OCI-M2 (cell line): ENCODE results near the gene GRB10.

Experiments
- DNase-seq: peaks from one replicate; lab custom pipeline; 2025; ENCODE audit not compliant: unreplicated experiment; lab: John Stamatoyannopoulos, UW

The GRB10 gene

DNA sequence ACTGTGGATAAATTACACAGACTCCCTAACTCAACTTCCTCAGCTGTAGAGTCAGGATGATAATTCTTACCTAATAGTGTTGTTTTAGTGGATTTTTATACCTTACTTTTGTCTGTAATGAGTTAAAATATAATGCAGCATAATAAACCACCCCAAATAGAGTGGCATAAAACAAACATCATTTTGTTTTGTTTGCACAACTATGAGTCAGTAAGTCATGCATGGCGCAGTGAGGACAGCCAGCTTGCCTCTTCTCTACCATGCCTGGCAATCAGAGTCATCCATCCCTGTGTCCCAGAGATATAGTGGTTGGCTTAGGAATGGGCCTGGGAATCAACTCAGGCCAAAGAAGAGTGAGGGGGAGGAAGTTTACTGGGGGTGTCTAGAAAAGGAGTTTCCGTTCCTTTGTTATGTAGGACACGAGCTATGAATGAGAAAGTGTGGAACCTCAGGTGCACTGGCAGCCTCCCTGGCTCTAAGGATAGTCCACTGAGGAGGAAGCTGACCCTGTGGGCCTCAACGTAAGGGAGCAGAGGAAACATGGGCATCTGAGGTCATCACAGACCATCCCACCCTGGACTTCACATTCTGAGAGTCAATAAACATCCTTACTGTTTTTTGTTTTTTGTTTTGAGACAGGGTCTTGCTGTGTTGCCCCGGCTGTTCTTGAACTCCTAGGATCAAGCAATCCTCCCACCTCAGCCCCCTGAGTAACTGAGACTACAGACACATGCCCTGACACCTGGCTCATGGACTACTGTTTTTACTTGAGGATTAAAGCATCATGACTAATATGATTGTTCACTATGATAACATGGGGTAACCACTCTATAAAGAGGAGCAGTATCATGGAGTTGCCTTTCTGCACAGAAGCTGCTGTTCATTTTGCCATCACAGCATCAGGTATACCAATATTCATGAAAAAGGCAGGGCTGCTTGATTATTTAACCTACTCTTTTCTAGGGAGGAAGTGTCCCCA lies 21.0 kb upstream of the GRB10 start:
- DNase-seq, result no peak

DNA sequence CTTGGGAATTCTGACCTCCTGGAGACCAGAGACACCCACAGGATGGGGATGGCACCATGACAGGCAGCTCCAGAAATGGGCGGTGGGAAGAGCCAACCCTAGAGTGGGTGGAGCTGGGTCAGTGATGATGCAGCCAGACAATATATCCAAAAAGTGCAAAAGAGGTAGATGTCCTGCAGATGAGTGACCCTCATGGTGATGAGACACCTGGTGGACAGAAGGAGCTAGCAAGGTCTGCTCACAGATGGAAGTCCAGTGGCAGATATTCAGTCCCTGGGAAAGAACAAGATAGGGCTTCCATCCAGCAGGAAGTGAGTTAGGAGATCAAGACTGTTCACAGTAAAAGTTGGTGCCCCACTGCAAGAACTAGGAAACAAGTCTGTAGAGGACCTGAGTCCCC lies 19.2 kb upstream of the GRB10 start:
- DNase-seq, result no peak

DNA sequence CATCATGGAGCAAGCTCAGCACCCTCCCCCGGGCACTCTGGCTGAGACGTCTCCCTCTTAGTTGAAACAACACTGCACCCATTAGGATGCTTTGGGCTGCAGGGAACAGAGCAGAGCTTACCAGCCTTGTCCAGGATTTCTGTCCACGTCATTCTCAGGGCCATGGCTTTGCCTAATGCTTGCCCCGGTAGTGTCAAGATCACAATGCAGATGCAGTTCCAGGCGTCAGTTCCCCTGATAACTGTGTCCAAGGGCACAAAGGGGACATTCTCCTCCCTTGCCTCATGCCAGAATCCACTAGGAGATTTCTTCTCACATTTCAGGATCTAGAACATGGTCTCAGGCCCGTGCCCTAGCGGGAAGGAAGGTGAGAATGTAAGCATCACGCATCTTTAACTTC lies 17.2 kb upstream of the GRB10 start:
- DNase-seq, result no peak

DNA sequence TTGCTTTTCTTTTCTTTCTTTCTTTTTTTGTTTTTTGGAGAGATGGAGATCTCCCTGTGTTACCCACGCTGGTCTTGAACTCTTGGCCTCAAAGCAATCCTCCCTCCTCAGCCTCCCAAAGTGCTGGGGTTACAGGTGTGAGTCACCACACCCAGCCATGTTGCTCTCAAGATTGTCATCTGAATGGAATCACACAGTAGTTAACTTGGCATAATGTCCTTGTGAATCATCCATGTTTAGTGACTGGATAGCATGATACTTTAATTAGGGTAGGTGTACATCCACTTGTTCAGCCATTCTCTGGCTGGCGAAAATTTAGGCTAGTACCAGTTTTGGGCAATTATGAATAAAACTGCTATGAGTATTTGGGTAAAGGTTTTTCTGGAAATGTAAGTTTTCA lies 15.4 kb upstream of the GRB10 start:
- DNase-seq, result no peak

DNA sequence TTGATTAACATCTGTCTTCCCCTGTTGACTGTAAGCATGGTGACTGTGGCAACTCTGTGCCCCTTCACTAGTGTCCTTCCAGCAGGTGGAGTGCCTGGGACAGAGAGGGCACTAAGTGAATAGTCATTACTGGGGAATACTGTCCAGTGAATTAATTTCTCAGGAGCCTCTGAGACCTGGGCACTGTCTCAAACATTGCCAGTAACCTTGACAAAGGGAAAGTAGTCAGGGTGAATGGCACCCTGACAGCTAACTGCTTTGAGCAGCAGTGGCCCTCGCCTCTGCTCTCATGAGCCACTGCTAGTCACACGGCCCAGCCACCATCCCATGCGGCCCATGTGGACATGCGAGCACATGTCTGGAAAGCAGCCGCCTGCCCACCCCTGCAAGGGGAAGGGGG lies 13.1 kb upstream of the GRB10 start:
- DNase-seq, result no peak

DNA sequence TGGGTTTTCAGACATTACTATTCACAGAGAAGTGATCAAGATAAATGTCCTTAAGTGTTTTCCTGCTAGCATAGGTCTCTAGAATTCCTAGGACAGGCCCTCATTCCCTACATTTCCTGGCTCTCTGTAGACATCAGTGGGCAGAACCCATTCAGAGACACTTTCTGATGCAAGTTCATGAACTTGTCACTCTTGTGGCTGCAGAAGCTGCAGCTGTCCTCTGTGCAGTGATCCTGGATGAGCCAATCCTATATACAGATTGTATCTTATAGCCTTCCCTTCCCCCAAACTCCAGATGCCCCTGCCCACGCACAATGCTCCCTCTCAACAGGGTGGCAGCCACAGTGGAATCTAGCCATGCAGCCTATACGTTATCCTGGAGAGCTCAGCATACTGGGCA lies 12.6 kb upstream of the GRB10 start:
- no peak for DNase-seq

DNA sequence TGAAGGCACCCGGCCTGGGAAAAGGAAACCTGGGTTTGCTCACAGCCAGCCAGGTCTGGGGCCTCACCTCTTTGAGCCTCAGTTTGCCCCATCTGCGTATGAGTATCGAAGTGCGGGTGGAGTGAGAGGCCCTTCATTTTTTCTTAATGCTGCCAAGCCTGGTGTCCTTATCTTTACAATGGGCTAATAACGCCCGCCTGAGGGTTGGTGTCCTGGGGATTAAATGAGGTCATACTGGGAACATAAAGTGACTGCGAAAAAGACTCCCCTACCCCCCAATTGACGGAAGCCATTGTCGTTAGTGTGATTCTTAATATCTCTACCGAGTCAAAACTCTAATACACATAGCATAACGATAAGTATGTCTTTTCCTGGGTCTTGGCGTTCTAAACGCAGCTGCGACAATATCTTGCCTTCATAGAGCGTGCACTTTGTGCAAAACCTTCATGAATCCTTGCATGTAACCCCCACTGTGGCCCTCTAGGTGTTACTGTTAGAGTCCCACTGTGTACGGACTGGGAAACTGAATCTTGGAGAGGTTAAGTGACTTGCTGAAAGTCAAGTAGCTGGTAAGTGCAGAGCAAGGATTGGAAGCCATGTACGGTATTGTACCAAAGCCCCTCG lies 11.4 kb upstream of the GRB10 start:
- DNase-seq, result no peak

DNA sequence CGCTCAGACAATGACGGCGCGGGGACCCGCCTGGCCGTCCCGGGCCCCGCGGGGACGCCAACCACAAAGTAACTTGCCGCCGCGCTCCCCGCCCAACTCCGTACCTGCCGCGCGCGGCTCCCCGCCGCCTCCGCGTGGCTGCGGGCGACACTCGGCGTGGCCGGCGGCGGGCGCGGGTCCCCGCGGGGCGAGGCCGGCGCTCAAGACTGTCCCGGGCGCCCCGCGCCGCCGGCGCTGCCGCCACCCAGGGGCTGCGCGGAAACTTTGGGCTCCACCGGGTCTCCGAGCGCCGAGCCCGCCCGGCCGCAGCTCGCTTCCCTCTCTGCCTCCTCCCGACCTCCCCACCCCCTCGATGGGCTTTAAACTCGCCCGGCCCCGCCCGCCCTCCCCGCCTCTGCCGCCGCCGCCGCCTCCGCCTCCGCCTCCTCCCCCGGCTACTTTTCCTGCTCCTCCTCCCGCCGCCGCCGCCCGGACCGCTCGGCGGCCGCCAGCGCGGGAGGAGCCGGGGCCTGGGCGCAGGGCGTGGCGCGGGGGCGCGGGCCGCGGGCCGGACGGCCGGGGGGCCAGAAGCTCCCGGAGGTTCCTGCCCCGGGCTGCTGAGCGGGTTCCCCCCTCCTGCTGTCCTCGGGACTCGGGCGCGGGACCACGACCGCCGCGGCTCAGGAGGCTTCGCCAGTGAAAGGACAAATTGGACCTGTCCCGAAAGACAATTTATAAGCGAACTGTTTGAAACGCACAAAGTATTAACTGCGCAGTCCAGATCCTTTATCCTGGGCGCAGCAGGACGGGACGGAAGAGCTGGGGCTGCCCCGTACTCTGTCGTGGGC lies 10.6 kb upstream of the GRB10 start:
- DNase-seq, result no peak

DNA sequence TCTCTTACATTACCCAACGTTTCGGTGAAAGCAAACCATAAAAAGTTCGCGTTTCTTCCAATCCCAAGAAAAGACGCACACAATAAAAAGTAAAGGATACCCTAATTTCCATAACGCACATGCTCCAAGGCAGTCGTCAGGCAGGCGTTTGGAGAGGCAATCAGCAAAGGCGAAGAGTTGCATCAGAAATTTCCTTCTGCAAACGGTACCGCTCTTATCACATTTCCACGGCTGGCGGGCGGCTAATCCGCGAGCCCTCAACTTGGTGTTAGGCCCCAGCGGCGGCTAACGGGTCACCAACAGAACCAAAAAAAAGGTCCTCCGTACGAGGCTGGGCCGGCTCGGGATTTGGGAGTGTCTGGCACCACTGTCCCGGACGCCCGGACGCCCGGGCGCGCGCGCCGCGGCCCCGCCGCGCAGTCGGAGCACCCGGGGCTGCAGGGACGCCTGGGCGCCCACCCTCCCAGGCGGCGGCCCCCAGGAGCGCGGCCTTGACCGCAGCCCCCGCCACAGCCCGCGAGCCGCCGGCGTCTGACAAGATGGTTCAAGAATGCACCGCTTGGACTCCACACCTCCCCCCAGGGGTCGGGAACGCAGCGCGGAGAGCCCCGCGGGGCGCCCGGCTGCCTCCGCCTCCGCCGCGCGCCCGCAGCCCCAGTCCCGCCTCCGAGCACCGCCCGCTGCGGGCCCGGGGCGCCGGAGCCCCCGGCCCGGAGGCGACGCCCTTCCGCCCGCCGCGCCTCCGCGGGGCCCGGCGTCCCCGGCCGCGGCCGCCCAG lies 9.8 kb upstream of the GRB10 start:
- DNase-seq, result no peak

DNA sequence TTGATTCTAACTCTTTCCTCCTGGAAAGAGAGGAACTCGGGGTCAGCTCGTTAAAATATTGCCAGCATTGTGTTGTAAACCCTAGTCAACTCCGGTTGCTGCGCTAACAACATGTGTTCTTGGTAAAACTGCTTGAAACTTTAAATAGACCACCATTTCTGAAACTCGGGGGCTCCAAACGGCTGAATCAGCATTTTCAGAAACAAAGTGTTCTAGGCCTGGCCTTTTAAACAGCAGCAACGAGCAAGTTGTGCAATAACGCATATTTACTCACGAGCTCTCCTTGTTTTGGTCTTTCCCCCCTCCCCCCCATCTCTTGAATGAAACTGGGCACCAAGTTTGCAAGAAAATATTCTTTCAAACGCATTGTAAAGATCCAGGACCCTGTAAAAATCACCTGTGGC lies 9.2 kb upstream of the GRB10 start:
- no peak for DNase-seq

DNA sequence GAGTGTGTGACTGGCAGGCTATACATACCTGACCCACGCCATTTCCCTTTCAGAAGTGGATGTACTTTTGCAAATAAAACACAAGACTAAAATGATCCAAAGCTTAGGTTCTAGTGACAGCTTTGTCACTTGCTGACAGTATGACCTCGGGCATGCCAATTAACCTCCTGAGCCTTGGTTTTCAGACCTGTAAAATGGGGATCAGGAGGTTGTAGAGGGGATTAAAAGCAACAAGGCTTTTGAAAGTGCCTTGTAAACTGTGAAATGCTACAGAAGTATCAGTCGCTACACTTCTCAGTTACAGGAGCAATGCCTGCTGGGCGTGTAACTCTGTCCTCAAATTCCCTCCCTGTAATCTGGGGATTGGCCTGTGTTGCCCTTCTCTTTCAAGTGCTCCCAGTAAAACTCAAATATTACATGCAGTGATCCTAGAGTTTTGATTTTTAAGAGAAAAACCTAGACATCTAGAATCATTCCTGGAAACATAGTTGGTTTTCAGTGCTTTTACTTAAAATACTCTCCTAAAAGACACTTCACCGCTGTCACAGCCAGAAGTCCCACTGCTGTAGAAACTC lies 8.8 kb upstream of the GRB10 start:
- no peak for DNase-seq

DNA sequence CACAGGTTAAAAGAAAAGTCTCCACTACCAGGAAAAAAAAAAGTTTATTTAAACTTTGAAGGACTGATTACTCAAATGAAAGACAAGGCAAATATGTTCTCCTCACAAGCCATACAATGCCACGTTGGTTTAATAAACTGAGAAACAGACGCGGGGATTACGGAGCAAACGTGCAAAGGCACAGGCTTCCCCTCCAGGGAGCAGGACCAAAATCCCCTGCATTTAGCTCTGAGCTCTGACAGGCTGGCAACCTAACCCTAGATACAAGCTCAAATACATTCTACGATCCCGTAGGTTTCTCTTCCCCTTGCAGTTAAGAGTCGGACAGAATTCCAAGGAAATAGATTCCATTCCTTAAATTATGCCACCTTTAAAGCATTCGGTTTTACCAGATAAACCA lies 7.7 kb upstream of the GRB10 start:
- no peak for DNase-seq

DNA sequence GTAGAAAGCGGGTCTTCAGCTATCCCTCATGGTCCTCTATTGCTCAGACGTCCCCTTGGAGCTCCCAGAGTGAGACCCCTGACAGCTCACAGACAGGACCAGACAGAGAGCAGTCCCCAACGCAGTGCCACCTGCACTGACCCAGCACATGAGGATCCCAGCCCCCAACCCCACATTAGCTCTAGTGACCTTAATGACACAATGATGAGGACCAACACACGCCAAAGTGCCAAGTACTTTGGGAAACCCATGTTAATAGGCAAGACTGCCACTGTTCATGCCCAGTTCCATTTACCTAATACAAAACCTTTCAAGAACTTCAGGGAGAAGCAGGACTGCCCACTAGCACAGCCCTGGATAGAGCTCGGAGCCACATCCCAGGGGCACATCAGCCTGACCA lies 5.7 kb upstream of the GRB10 start:
- no peak for DNase-seq

DNA sequence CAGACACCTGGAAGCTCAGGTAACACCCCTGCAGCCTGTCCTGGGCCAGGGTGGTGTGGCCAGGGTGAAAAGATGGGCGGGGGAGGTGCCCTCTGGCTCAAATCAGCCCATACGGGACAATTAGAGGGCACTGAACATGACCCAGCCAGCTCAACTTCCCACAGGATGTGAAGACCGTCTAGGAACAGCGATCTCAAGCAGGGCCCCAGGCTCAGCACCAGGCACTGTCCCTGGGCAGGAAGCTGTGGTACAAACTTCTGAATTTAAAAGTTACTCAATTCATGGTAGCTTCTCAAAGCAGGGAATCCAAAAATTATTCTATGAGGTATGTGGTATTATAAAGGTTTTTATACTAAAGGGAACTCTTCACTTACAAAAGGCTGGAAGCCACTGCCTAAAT lies 5.1 kb upstream of the GRB10 start:
- DNase-seq, result no peak

DNA sequence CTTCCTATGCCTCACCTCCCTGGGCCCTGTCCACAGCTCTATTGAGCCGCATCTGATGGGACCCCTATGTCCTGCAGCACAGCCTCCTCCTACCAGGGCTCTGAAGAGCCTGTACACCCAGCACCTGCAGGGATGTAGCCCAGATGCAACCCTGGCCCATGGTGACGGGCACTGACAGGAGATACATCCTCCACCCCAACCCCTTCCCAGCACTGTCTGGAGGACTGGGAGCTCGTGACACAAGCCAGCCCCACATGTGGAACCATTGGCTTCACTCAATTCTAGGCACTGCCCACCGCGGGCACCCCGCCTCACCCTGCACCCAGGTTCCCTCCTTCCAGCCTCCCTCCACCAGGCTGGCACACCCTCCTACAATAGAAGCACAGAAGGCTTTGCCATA lies 2.6 kb upstream of the GRB10 start:
- no peak for DNase-seq

DNA sequence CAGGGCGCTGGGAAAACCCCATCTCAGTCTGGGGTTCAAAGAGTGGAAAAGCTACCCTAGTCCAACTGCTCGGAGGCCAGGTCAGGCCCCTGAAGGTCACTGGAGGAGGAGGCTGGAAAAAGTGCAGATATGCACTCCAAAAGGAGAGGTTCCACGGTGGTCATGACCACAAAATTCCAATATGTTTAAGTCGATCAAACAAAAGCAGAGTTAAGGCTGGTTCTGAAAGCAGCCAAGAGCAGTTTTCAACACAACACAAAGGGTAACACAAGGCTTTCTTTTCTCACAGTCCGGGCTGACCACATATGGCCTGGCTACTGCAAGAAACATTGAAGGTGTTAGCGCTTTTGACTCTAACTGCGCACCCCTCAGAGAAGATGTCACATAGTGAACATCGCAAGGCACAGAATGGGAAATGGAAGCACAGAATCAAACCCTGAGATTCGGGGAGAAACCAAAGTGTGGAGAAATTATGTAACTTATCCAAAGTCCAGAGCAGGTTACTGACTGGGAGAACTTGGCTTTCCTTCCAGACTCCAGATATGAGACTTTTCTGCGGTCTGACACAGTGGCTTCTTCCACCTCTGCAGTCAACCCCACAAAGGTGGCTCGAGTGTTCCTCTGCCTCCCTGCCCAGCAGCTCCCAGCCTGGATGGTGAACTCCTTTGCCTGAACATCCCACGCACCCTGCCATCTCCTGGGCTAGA lies 1.3 kb upstream of the GRB10 start:
- DNase-seq, result no peak

DNA sequence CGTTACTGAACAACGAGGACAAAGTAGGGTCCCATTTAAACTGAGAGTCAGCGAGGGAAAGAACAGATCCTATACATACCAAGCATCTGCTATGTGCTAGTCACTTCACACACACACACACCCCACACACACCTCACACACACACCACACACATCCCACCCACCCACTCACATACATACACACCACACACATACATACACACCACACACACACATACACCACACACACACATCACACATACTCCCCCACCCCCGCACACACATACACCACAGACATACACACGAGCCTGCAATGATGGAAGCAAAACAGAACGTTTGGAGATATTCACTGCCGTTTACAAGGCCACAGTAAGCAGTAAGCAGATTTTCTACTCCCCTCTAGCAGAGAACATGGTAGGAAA lies 607 bp upstream of the GRB10 start:
- no peak for DNase-seq

DNA sequence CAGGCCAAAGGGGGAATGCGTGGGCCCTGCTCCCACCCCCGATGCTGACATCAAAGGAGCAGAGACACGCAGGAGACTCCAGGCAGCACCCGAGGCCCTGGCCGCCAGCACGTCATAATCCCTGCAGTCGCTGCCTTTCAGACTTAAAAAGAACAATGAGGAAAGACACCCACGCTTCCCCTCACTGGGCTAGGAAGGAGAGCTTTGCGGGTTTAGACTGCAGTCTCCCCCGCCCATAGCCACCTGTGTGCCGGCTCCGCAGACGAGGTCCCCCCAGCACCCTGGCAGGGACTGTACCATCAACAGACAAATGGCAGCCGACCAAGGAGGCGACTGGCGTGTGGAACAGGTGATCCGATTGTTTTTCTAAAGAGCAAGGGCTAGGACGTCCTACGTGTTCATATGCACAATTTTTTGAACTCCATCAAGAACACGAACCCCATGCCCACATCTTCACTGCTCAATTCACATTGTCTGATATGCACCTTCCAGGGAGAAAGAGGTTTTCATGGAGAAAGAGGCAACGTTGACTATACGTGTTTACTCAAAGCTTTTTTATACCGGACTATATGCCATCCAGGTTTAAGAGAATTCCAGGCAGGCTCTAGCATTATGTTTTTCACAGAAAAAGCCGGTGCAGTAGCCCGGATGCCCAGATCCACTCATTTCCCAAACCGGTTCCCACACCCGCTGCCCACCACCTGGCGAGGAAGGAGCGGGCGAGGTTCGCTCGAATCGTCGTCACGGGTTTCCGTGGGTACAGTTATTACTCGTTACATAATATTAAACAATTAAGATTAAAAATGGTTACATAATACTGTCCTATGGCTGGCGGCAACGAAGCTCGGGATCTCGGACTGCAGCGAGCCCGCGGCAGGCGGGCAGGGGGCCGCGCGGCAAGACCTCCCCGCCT lies 1.1 kb downstream of the GRB10 start:
- DNase-seq, result no peak

DNA sequence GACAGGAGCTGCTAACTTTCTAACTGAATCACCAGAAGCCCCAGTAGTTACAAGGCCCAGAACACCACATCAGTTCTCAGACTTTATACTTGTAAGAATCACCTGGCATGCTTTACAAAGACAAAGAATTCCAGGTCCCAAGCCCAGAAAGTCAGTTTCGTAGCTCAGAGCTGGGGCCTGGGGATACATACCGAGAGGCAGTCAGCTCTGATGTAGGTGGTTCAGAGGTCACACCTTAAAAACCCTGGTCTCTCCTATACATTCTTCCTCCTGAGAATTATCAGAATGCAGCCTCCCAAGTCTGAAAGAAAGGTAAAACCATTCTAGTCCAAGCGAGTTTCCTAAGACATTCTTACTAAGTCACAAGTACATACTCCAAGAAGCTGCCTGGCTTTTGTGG lies 2.3 kb downstream of the GRB10 start:
- no peak for DNase-seq
